Activated naive CD8-positive, alpha-beta T cell treated with anti-CD3 and anti-CD28 coated beads, Interleukin-2, amount 50 U/mL, for 16 hours (primary cell): Measurements from ENCODE around the gene OTUD7B.
"Not testable (repeated sequence)": the region's sequence is repeated elsewhere in the genome, so short reads cannot be mapped to it uniquely, and the experiment has no call there.

Experiments
- DNase-seq: peaks from one replicate; pipeline ENCODE4 v3.0.0-alpha.2; 2020; ENCODE audit warnings: low read depth, low spot score

OTUD7B gene

DNA sequence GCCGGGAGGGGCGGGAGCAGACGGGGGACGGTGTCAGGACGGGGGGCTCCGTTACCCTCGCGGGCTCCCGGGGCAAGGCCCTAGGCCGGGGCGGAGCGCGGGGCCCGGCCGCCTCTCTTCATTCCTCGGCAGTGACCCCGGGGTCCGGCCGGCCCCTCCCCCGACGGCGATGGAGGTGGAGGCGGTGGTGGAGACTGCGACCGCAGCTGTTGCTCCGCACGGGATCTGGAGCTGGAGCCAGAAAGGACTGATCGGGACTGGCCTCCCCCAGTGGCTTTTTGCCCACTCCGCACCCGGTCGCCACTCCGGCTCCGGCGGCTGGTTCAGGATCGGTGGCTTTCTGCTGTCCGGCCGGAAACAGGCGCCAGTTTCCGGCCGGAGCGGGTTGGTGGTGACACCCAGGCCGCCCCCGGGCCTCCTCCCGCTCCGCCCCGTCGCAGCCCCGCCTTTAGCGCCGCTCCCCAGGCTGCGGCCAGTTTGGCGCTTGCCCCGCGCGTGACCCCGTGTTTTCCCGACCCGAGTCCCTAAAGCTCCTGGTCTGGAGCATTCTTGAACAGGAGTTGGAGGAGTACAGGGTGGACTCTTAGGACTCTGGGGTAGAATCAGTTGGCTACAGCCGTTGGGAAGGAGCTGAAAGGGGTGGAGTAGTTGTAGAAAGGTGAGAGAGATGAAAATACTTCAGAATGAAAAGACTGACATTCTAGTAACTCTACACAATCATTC, at the start of gene OTUD7B:
Gene OTUD7B, minus strand, starts transcription at position 334 of the 723 bp plus-strand sequence. CDS start 33,216 bp downstream, outside the sequence.
- DNase-seq: peak; percentile 52

DNA sequence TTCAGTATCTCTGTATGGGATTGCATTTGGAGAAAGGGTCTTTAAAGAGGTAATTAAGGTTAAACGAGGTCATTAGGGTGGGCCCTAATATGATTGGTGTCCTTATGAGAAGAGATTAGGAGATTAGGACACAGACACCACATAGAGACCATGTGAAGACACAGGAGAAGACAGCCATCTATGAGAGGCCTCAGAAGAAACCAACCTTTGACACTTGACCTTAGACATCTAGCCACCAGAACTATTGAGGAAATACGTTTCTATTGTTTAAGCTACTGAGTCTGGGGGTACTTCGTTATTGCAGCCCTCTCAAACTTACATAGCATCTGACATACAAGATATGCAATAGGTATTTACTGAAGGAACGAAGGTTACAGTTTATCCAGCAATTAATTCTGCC, 49.7 kb upstream of the OTUD7B start:
- no peak for DNase-seq

DNA sequence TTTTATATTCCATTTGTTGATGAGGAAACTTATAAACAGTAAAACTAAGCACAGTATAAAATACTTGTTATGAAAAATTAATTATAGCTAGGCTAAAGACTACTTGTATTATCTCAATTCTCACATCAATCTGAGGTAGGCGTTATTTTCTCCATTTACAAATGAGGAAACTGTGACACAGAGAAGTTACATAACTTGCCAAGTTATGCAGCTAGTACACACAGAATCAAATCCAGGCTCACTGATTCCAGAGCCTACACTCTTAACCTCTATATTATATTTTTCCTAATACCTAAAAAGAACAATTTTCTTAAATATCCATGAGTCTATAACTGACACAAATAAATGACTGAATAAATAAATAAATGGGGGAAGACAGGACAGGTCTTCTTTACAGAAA, 45.9 kb upstream of the OTUD7B start:
- no peak for DNase-seq

GRCh38 chr1:150055507-150055906, 45.0 kb upstream of the OTUD7B start:
- not testable (repeated sequence) for DNase-seq

DNA sequence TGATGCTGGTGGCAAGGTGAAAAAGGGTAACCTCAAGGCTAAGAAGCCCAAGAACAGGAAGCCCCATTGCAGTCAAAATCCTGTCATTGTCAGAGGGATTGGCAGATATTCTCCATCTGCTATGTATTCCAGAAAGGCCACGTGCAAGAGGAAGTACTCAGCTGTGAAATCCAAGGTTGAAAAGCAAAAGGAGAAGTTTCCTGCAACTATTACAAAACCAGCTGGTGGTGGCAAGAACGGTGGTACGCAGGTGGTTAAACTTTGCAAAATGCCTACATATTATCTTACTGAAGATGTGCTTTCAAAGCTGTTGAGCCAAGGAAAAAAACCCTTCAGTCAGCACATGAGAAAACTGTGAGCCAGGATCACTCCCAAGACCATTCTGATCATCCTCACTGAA, 43.4 kb upstream of the OTUD7B start:
- DNase-seq: no peak

DNA sequence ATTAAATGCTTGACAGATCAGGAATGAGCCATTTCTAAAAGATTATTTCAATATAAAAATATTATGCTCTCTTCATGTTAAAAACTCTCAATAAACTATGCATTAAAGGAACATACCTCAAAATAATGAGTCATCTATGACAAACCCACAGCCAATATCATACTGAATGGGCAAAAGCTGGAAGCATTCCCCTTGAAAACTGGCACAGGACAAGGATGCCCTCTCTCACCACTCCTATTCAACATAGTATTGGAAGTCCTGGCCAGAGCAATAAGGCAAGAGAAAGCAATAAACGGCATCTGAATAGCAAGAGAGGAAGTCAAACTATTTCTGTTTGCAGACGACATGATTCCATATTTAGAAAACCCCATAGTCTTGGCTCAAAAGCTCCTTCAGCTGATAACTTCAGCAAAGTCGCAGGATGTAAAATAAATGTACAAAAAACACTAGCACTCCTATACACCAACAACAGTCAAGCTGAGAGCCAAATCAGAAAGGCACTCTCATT, 41.4 kb upstream of the OTUD7B start:
- not testable (repeated sequence) for DNase-seq

DNA sequence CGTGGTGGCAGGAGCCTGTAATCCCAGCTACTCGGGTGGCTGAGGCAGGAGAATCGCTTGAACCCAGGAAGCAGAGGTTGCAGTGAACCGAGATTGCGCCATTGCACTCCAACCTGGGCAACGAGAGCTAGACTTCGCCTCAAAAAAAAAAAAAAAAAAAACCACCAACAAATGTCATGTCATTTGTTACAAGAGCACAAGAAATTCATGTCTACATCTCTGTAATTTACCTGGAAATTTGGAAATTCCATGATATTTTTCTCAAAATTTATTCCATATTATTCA, 40.5 kb upstream of the OTUD7B start:
- DNase-seq: no peak

- DNase-seq: no peak
Observed at GRCh38 chr1:150049926-150050325, 39.4 kb upstream of the OTUD7B start.

- DNase-seq: no peak
Observed at GRCh38 chr1:150034336-150034735, 23.8 kb upstream of the OTUD7B start.

DNA sequence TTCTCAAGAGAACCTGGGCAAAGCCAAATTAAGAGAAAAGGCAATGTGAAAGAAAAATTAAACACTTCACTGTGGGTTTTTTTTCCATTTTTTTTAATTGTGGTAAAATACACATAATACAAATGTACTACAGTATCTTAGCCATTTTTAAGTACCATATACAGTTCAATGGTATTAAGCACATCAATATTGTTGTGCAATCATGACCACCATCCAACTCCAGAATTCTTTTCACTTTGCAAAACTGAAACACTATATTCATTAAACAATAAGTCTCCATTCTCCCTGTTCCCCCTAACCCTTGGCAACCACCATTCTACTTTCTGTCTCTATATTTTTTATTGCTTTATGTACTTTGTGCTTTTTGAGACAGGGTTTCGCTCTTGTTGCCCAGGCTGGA, 17.8 kb upstream of the OTUD7B start:
- no peak for DNase-seq

- DNase-seq: no peak
Observed at GRCh38 chr1:150024156-150024555, 13.6 kb upstream of the OTUD7B start.

- no peak for DNase-seq
Observed at GRCh38 chr1:150022357-150022756, 11.8 kb upstream of the OTUD7B start.

- no peak for DNase-seq
Observed at GRCh38 chr1:150021191-150021694, 10.7 kb upstream of the OTUD7B start.

GRCh38 chr1:150020711-150021110, 10.2 kb upstream of the OTUD7B start:
- DNase-seq: no peak

GRCh38 chr1:150018165-150018564, 7.6 kb upstream of the OTUD7B start:
- DNase-seq: no peak

DNA sequence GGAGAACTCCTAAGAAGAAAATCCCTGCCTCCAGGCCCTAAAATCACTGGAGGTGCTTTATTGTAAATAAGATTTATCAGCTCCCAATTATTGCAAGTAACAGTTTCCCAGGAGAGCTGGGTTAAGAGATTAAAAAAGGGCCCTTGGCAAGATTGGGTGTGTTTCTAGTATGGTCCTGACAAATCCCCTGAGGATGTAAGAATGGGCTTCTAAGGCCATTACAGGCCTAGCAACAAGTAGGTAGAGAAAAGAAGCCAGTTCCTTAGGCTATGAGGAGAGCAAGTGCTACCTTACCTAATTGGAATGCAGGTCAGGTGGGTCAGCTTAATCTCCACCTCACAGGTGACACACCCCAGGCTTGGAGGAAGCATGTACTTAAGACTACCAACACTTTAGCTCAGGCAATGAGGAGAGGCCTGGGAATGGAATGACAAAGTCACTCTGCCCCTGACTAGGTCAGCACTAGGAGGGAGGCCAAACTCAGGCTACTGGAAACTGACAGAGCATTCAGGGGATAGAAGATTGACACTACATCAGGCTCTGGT, 6.8 kb upstream of the OTUD7B start:
- DNase-seq: no peak

DNA sequence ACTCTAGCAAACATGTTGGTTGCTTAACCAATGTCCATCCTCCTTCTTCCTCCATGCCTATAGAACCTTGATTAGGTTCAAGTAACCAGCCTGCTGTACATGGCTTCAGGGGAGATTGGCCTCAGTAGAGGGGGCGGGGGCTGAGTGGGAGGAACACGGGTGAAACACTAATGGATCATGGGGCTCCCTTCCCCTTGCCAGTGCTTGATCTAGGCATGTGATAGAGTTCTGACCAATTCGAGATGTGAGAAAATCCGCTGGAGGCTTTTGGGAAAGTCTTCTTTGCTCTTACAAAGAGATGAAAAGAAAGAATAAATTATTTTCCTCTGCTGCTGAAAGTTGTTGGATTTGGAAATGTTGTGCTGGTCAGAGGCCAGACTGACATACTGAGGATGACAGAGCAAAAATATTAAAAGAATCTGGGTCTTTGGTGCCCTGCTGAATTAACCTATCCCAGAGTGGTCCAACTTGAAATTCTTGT, 5.2 kb upstream of the OTUD7B start:
- no peak for DNase-seq

GRCh38 chr1:150012611-150013010, 2.1 kb upstream of the OTUD7B start:
- DNase-seq: no peak

- peak; percentile 35 for DNase-seq
Observed at GRCh38 chr1:150009604-150010392, 728 bp downstream of the OTUD7B start.

DNA sequence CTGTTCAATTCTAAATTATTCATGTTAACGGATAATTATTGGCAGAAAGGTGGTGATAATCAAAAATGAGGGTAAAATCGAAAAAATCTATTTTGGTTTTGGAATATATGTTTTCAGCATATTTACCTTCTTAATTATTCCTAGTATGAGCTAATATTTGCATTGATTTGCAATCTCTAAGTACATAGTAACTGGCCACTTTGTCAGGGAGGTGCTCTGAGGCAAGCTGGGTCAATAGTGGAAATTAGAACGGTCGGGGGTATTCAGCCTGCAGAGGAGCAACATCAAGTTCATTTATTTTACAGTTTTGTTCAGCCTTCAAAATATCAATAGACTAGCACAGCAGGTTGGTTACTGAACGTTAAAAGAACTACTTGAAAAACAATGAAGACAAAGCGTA, 1.8 kb downstream of the OTUD7B start:
- DNase-seq: no peak

- DNase-seq: no peak
Observed at GRCh38 chr1:150006881-150007421, 3.6 kb downstream of the OTUD7B start.

GRCh38 chr1:150005606-150006005, 4.9 kb downstream of the OTUD7B start:
- no peak for DNase-seq
